Caco-2 (cell line): ENCODE measurements around the gene MT2A. TPM values are rescaled to one million over a fixed set of nuclear protein-coding genes. Genes with fewer than 3 reads are reported as not detected.

ENCODE experiments used
- BruUV-seq: library from RNA; stranded (reverse); fragments of 400-500 nt; replicated peaks from 2 replicates; lab custom pipeline; 2021; lab: Mats Ljungman, UMichigan
- CTCF ChIA-PET: fragments of 300-600 bp; sonication (Branson Sonifier 250); formaldehyde crosslinking; loops from one replicate; lab custom pipeline; 2022; ENCODE audit warnings: antibody characterized with exemption; lab: Charles Lee
- POLR2A ChIA-PET: fragments of 300-600 bp; sonication (Branson Sonifier 250); formaldehyde crosslinking; loops from one replicate; lab custom pipeline; 2022; ENCODE audit warnings: antibody characterized with exemption; lab: Charles Lee
- DNase-seq, 2 experiments: peaks; one replicate each; pipeline versions ENCODE4 v3.0.0 to v3.0.0-alpha.2; 2020 to 2022
- H3K27me3 ChIP-seq: replicated peaks from 2 replicates; pipeline ENCODE4 v1.6.0; 2011; ENCODE audit warnings: low read length; ENCODE audit not compliant: control insufficient read depth, insufficient read depth
- H3K36me3 ChIP-seq: 2 replicates; pipeline ENCODE4 v1.5.1; 2011; ENCODE audit warnings: low read length; ENCODE audit not compliant: control insufficient read depth, insufficient read depth
- H3K4me1 ChIP-seq: fragments of 250-450 bp; sonication (Bioruptor Pico); 2 replicates; pipeline ENCODE4 v1.5.1; 2020; ENCODE audit warnings: mild to moderate bottlenecking
- H3K4me3 ChIP-seq: 2 replicates; pipeline ENCODE4 v1.5.1; 2011; ENCODE audit warnings: low read depth, mild to moderate bottlenecking, control low read depth, low read length
- H3K9me3 ChIP-seq: fragments of 250-450 bp; sonication (Bioruptor Pico); 2 replicates; pipeline ENCODE4 v1.5.1; 2020; ENCODE audit warnings: mild to moderate bottlenecking, moderate library complexity
- H3K27ac Mint-ChIP-seq: one replicate; pipeline ENCODE4 v1.8.0; 2022; ENCODE audit warnings: mixed read lengths; ENCODE audit not compliant: unreplicated experiment
- H3K27me3 Mint-ChIP-seq: one replicate; pipeline ENCODE4 v1.8.0; 2022; ENCODE audit warnings: mixed read lengths; ENCODE audit not compliant: insufficient read depth, unreplicated experiment
- H3K36me3 Mint-ChIP-seq: one replicate; pipeline ENCODE4 v1.8.0; 2022; ENCODE audit warnings: mild to moderate bottlenecking, mixed read lengths; ENCODE audit not compliant: insufficient read depth, unreplicated experiment
- H3K4me1 Mint-ChIP-seq: one replicate; pipeline ENCODE4 v1.8.0; 2022; ENCODE audit warnings: low read depth, mixed read lengths; ENCODE audit not compliant: unreplicated experiment
- H3K4me3 Mint-ChIP-seq: one replicate; pipeline ENCODE4 v1.8.0; 2022; ENCODE audit warnings: mild to moderate bottlenecking, moderate library complexity, mixed read lengths; ENCODE audit not compliant: unreplicated experiment
- H3K9me3 Mint-ChIP-seq: one replicate; pipeline ENCODE4 v1.8.0; 2022; ENCODE audit warnings: mixed read lengths; ENCODE audit not compliant: unreplicated experiment
- intact Hi-C: fragments of 100-400 bp; cut with micrococcal nuclease; formaldehyde crosslinking; loops from one replicate; pipeline ENCODE4 v1.10.0; 2022; ENCODE audit not compliant: unreplicated experiment
- total RNA-seq: library from RNA; stranded (reverse); gene quantifications from 2 replicates; pipeline ENCODE4 v1.2.3, GENCODE V29; 2022
- TF ChIP-seq, protein P1 (sequence below), 2 experiments: fragments of 200-600 bp in 1 of 2; IDR thresholded peaks; 1 replicate in 1 of 2; 2 replicates in 1 of 2; pipeline versions ENCODE4 v1.5.1 to v1.8.0; 2011 to 2022; ENCODE audit warnings: antibody characterized with exemption in 1 of 2, control low read depth in 1 of 2, inconsistent platforms in 1 of 2, low read depth in 1 of 2, low read length in 1 of 2, mild to moderate bottlenecking in 1 of 2, moderate library complexity in 1 of 2; ENCODE audit not compliant: insufficient read depth in 1 of 2, severe bottlenecking in 1 of 2, unreplicated experiment in 1 of 2

The MT2A gene
- total RNA-seq, 1 experiment from 2014 or later: 10.5 TPM

DNA sequence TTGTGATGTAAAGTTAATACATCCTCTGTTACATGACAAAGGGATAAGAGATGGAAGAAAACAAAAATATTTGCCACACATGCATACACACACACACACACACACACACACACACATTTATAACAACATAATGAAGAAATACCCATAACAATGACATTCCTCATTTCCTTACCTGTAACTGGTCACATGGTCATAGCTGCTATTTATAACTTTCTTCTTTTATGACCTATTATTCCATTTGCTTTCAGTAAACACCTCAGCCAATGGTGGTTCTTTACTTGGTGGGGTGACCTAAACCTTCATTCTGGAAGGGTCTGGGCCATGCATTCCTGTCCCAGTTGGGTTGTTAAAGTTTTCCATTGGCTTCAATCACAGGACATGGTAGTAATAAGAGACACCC is 5.3 kb downstream of the MT2A start:
- Histone ChIP-seq H3K27me3 (no peaks in the 10 kb centered on the region; the same call in none of the 2 replicates), H3K4me3 (no peak overlapping the region), H3K9me3 (no peaks in the 10 kb centered on the region), H3K36me3 (no peaks in the 10 kb centered on the region), H3K4me1 (0 out of 2 replicates have a peak, but pooled peaks cover 5% of the 10 kb centered on the region)
- ChIA-PET POLR2A (no interaction called here), CTCF (no interaction called here)
- H3K4me1 Mint-ChIP-seq: peaks cover 17% of the 10 kb centered on the region
- BruUV-seq: no TSS peak
- H3K36me3 Mint-ChIP-seq: no peaks in the 10 kb centered on the region
- no peak overlapping the region for H3K4me3 Mint-ChIP-seq
- TF ChIP-seq, protein P1, sequence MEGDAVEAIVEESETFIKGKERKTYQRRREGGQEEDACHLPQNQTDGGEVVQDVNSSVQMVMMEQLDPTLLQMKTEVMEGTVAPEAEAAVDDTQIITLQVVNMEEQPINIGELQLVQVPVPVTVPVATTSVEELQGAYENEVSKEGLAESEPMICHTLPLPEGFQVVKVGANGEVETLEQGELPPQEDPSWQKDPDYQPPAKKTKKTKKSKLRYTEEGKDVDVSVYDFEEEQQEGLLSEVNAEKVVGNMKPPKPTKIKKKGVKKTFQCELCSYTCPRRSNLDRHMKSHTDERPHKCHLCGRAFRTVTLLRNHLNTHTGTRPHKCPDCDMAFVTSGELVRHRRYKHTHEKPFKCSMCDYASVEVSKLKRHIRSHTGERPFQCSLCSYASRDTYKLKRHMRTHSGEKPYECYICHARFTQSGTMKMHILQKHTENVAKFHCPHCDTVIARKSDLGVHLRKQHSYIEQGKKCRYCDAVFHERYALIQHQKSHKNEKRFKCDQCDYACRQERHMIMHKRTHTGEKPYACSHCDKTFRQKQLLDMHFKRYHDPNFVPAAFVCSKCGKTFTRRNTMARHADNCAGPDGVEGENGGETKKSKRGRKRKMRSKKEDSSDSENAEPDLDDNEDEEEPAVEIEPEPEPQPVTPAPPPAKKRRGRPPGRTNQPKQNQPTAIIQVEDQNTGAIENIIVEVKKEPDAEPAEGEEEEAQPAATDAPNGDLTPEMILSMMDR (IDR thresholded peaks at IDR 0.05; ENCODE audit: insufficient read depth in 1 of 2, low read depth in 1 of 2, low read length in 1 of 2, severe bottlenecking in 1 of 2, unreplicated experiment in 1 of 2): no peak
- DNase-seq: no peak
- H3K27me3 Mint-ChIP-seq: peaks cover 8% of the 10 kb centered on the region
- H3K27ac Mint-ChIP-seq: peak overlapping the region; percentile 10
- H3K9me3 Mint-ChIP-seq: no peaks in the 10 kb centered on the region
- intact Hi-C loops: no loop called here

DNA sequence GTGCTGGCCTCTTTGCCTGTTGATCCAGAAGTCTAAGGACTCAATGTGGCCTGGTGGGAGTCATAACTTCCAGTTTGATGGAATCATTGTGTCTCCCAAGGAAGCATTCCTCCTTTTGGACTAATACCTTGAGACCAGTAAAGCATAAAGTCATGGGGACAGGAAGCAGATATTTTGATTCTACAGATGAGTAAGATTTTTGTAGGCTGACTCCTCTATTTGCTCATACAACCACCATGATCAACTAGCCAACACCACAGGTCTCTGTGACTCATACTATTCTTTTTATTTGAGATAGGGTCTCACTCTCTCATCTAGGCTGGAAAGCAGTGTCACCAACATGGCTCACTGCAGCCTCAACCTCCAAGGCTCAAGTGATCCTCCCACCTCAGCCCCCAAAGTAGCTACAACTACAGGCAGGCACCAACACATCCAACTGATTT is 6.2 kb downstream of the MT2A start:
- H3K27me3 Mint-ChIP-seq: peaks cover 12% of the 10 kb centered on the region
- BruUV-seq: no TSS peak
- no peaks in the 10 kb centered on the region for H3K9me3 Mint-ChIP-seq
- no peak overlapping the region for H3K4me3 Mint-ChIP-seq
- H3K36me3 Mint-ChIP-seq: no peaks in the 10 kb centered on the region
- Histone ChIP-seq H3K27me3 (no peaks in the 10 kb centered on the region; the same call in 1 of the 2 replicates), H3K36me3 (no peaks in the 10 kb centered on the region), H3K9me3 (no peaks in the 10 kb centered on the region), H3K4me3 (no peak overlapping the region), H3K4me1 (no peaks in the 10 kb centered on the region)
- intact Hi-C loops: no loop called here
- CTCF ChIA-PET: no interaction called here
- DNase-seq: no peak
- TF ChIP-seq, protein P1 (IDR thresholded peaks at IDR 0.05; ENCODE audit: insufficient read depth in 1 of 2, low read depth in 1 of 2, low read length in 1 of 2, severe bottlenecking in 1 of 2, unreplicated experiment in 1 of 2): no peak
- H3K27ac Mint-ChIP-seq: peak overlapping the region; percentile 10
- POLR2A ChIA-PET: no interaction called here
- peaks cover 9% of the 10 kb centered on the region for H3K4me1 Mint-ChIP-seq

DNA sequence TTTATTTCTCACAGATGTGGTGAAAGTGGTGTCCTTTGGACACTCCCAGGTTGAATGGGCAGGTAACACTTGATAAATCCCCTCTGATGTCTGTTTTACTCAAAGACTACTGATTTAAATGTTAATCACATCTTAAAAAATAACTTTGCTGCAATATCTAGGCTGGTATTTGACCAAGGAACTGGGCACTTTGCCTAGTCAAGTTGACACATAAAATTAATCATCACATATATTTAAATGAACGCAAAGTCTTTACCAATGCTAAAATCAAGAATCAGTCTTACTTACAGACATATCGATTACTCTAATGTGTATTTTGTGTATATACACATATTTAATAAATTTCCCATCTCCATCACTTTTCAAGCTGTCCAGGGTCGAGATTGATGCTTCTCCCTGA is 7.0 kb downstream of the MT2A start:
- no peak overlapping the region for H3K27ac Mint-ChIP-seq
- H3K27me3 Mint-ChIP-seq: peaks cover 11% of the 10 kb centered on the region
- no peak overlapping the region for H3K4me3 Mint-ChIP-seq
- ChIA-PET CTCF (no interaction called here), POLR2A (no interaction called here)
- TF ChIP-seq, protein P1 (IDR thresholded peaks at IDR 0.05; ENCODE audit: insufficient read depth in 1 of 2, low read depth in 1 of 2, low read length in 1 of 2, severe bottlenecking in 1 of 2, unreplicated experiment in 1 of 2): no peak
- BruUV-seq: no TSS peak
- Histone ChIP-seq H3K4me3 (no peak overlapping the region), H3K4me1 (no peaks in the 10 kb centered on the region), H3K9me3 (no peaks in the 10 kb centered on the region), H3K27me3 (no peaks in the 10 kb centered on the region; the same call in 1 of the 2 replicates), H3K36me3 (no peaks in the 10 kb centered on the region)
- DNase-seq: no peak
- intact Hi-C loops: no loop called here
- no peaks in the 10 kb centered on the region for H3K9me3 Mint-ChIP-seq
- H3K36me3 Mint-ChIP-seq: no peaks in the 10 kb centered on the region
- peaks cover 7% of the 10 kb centered on the region for H3K4me1 Mint-ChIP-seq
